HepG2 (cell line): ENCODE results near the gene AMIGO1. TPM values are rescaled to one million over a fixed set of nuclear protein-coding genes. Genes with fewer than 3 reads are reported as not detected.

Experiments used
- CREM ChIP-seq, 2 experiments: sonication (generic) in 1 of 2; formaldehyde crosslinking in 1 of 2; IDR thresholded peaks; 2 replicates each; pipeline versions ENCODE4 v1.4.0 to v1.6.1; 2016 to 2020; ENCODE audit warnings: antibody characterized with exemption in 1 of 2, mild to moderate bottlenecking in 1 of 2, missing genetic modification reagents in 1 of 2
- GLMP ChIP-seq: sonication (generic); formaldehyde crosslinking; IDR thresholded peaks from 2 replicates; pipeline ENCODE4 v1.9.0; 2021; ENCODE audit warnings: missing genetic modification reagents, mild to moderate bottlenecking, borderline replicate concordance
- JARID2 ChIP-seq: sonication (generic); formaldehyde crosslinking; IDR thresholded peaks from 2 replicates; pipeline ENCODE4 v1.8.1; 2023; ENCODE audit warnings: missing genetic modification reagents, inconsistent platforms; ENCODE audit not compliant: insufficient replicate concordance
- LBX2 ChIP-seq: sonication (generic); formaldehyde crosslinking; IDR thresholded peaks from 2 replicates; pipeline ENCODE4 v1.5.0; 2020; ENCODE audit warnings: missing genetic modification reagents, mild to moderate bottlenecking, borderline replicate concordance
- PRDM4 ChIP-seq: sonication (generic); formaldehyde crosslinking; IDR thresholded peaks from 2 replicates; pipeline ENCODE4 v1.9.0; 2021; ENCODE audit warnings: missing genetic modification reagents, borderline replicate concordance
- SMAD9 ChIP-seq: sonication (generic); formaldehyde crosslinking; IDR thresholded peaks from 2 replicates; pipeline ENCODE4 v1.5.1; 2020; ENCODE audit warnings: mild to moderate bottlenecking, missing genetic modification reagents
- SRY ChIP-seq: sonication (generic); formaldehyde crosslinking; IDR thresholded peaks from 2 replicates; pipeline ENCODE4 v1.8.0; 2022; ENCODE audit warnings: mild to moderate bottlenecking, missing genetic modification reagents
- TEAD3 ChIP-seq: optimal IDR thresholded peaks from 2 replicates; pipeline ENCODE3; 2016; ENCODE audit warnings: borderline replicate concordance
- TERF1 ChIP-seq: sonication (generic); formaldehyde crosslinking; IDR thresholded peaks from 2 replicates; pipeline ENCODE4 v1.8.0; 2022; ENCODE audit warnings: mild to moderate bottlenecking, missing genetic modification reagents, moderate library complexity
- YEATS4 ChIP-seq: sonication (generic); formaldehyde crosslinking; IDR thresholded peaks from 2 replicates; pipeline ENCODE4 v1.4.0; 2020; ENCODE audit warnings: missing genetic modification reagents, borderline replicate concordance
- ZBTB14 ChIP-seq: sonication (generic); formaldehyde crosslinking; IDR thresholded peaks from 2 replicates; pipeline ENCODE4 v1.4.0; 2020; ENCODE audit warnings: missing genetic modification reagents
- ZIK1 ChIP-seq: sonication (generic); formaldehyde crosslinking; IDR thresholded peaks from 2 replicates; pipeline ENCODE4 v1.5.0; 2020; ENCODE audit warnings: mild to moderate bottlenecking, low read depth, missing genetic modification reagents, borderline replicate concordance
- ZNF251 ChIP-seq: sonication (generic); formaldehyde crosslinking; IDR thresholded peaks from 2 replicates; pipeline ENCODE4 v1.9.0; 2021; ENCODE audit warnings: mild to moderate bottlenecking, missing genetic modification reagents
- ZNF33B ChIP-seq: sonication (generic); formaldehyde crosslinking; IDR thresholded peaks from 2 replicates; pipeline ENCODE4 v1.5.1; 2020; ENCODE audit warnings: mild to moderate bottlenecking, missing genetic modification reagents
- ZNF562 ChIP-seq: sonication (generic); formaldehyde crosslinking; IDR thresholded peaks from 2 replicates; pipeline ENCODE4 v1.8.0; 2022; ENCODE audit warnings: missing genetic modification reagents, borderline replicate concordance
- ZNF576 ChIP-seq: sonication (generic); formaldehyde crosslinking; IDR thresholded peaks from 2 replicates; pipeline ENCODE4 v1.4.0; 2020; ENCODE audit warnings: mild to moderate bottlenecking, missing genetic modification reagents
- ZSCAN22 ChIP-seq: sonication (generic); formaldehyde crosslinking; IDR thresholded peaks from 2 replicates; pipeline ENCODE4 v1.4.0; 2020; ENCODE audit warnings: mild to moderate bottlenecking, missing genetic modification reagents
- ZXDC ChIP-seq: sonication (generic); formaldehyde crosslinking; IDR thresholded peaks from 2 replicates; pipeline ENCODE4 v1.5.0; 2020; ENCODE audit warnings: mild to moderate bottlenecking, missing genetic modification reagents
- polyA plus RNA-seq, 8 experiments: library from polyadenylated mRNA; depleted of rRNA in 3 of 8; stranded (reverse) in 7 of 8; unstranded in 1 of 8; fragments of >200 nt; fragmentation: Illumina TruSeq in 4 of 8; extraction: Trizol in 4 of 8; gene quantifications; 2 replicates each; pipeline versions ENCODE4 v1.2.1 to v1.2.3, GENCODE V29; 2011 to 2016; ENCODE audit warnings: low read depth in 4 of 8, missing spikeins in 1 of 8, mixed read lengths in 1 of 8; ENCODE audit not compliant: insufficient read depth in 1 of 8
- total RNA-seq, 5 experiments: library from RNA; depleted of rRNA; stranded (reverse); fragments of >200 nt; fragmentation: Illumina TruSeq; extraction: Trizol; gene quantifications; 2 replicates each; pipeline ENCODE4 v1.2.3, GENCODE V29; 2016; ENCODE audit warnings: low read depth in 1 of 5

AMIGO1 gene
- total and polyA plus RNA-seq, 2 of the 13 experiments (the other 11 are each of a cell fraction or from before 2014, with no cell fraction given) = 0.40 to 1.3 TPM

GRCh38 chr1:109546311-109547109 lies 37.0 kb upstream of the AMIGO1 start (continued):
- TF ChIP-seq TERF1 (CRISPR knock-in tag) (no peak), ZNF562 (CRISPR knock-in tag) (no peak), ZSCAN22 (no peak), SRY (CRISPR knock-in tag) (no peak), LBX2 (no peak), PRDM4 (CRISPR knock-in tag) (no peak), ZXDC (CRISPR knock-in tag) (no peak), JARID2 (no peak), ZBTB14 (CRISPR knock-in tag) (no peak), ZNF33B (CRISPR knock-in tag) (no peak), YEATS4 (CRISPR knock-in tag) (peak; percentile 39; the same call in 1 of the 2 replicates), TEAD3 (peak; percentile 18), GLMP (CRISPR knock-in tag) (no peak), ZNF251 (no peak), ZNF576 (CRISPR knock-in tag) (no peak), SMAD9 (CRISPR knock-in tag) (no peak), CREM (IDR thresholded peaks at IDR 0.05) (peak; percentile 19; the same call in 1 of the 2 replicates), CREM (CRISPR knock-in tag; IDR thresholded peaks at IDR 0.05) (no peak), ZIK1 (no peak)
